NCI-H1105 (cell line): ENCODE results near the gene ATAD3B.
"Not testable (repeated sequence)": the region's sequence is repeated elsewhere in the genome, so short reads cannot be mapped to it uniquely, and the experiment has no call there.

Source experiments
- DNase-seq: peaks from one replicate; lab custom pipeline; 2025; lab: John Stamatoyannopoulos, UW

Gene ATAD3B

GRCh38 chr1:1432951-1433803 is 38.4 kb upstream of the ATAD3B start:
- no peak for DNase-seq

DNA sequence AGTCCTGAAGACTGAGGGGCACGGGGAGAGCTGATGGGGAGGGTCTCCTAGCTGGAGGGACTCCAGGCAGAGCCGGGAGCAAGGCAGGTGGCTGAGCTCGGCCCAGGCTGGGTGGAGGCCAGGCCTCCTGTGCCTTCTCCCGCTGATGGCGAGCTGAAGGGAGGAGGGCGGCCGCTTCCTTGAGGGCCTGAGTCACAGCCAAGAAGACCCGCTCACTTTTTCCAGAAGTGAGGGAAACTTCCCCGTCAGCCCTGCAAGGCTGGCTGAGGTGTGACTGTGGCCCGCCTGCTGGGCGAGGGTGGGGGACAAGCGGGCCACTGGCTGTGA is 37.8 kb upstream of the ATAD3B start:
- no peak for DNase-seq

GRCh38 chr1:1434131-1434823 is 37.3 kb upstream of the ATAD3B start:
- no peak for DNase-seq

DNA sequence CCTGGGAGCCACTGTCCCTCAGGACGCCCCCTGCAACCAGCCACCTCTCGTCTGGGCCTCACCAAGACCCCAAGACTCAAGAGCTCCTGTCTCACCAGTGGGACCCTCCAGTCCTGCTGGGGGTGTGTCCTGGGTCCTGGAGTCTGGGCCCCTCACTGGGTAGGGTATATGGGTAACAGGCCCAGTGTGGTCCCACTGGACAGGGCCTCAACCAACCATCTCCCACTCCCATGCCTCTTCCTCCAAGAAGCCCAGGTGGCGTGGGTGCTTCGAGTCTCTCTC is 36.8 kb upstream of the ATAD3B start:
- DNase-seq: no peak

GRCh38 chr1:1435106-1435903 is 36.3 kb upstream of the ATAD3B start, which contains the start of gene VWA1:
TSS of gene VWA1 (plus strand) at chr1:1435690. CDS start at chr1:1435749, 59 bp downstream.
- peak; percentile 72 for DNase-seq

DNA sequence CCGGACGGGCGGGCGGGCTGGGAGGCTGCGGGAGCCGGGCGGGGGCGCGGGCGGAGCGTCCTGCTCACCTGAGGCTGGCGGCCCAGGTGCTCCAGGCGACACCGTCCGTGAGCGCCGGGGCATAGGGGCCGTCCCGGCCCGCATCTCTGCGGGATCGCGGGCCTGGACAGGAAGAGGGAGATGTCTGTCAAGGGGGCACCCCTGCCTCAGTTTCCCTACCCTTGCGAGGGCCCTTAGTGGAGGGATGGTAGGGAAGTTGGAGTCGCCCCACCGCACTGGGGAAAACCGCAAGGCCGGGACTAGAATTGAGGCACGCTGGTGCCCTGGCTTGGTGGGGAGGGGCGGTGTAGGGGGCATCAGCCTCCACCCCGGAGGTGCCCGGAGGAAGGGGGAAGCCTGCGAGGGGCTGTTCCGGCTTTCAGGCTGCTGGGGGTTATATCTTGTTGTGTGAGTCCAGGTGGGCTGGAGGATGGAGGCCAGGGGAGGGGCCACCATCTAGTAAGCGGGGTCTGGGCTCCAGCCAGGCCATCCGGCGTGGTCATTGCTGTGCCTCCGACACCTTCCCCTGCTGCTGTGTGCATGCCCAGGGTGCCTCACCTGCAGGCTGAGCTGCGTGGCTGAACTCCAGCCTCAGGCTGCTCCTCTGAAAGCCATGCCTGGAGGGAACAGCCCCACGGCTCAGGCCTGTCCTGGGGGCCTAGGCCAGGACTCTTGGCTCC is 35.5 kb upstream of the ATAD3B start:
- no peak for DNase-seq

- no peak for DNase-seq
These were observed 34.9 kb upstream of the ATAD3B start for GRCh38 chr1:1436630-1437032.

DNA sequence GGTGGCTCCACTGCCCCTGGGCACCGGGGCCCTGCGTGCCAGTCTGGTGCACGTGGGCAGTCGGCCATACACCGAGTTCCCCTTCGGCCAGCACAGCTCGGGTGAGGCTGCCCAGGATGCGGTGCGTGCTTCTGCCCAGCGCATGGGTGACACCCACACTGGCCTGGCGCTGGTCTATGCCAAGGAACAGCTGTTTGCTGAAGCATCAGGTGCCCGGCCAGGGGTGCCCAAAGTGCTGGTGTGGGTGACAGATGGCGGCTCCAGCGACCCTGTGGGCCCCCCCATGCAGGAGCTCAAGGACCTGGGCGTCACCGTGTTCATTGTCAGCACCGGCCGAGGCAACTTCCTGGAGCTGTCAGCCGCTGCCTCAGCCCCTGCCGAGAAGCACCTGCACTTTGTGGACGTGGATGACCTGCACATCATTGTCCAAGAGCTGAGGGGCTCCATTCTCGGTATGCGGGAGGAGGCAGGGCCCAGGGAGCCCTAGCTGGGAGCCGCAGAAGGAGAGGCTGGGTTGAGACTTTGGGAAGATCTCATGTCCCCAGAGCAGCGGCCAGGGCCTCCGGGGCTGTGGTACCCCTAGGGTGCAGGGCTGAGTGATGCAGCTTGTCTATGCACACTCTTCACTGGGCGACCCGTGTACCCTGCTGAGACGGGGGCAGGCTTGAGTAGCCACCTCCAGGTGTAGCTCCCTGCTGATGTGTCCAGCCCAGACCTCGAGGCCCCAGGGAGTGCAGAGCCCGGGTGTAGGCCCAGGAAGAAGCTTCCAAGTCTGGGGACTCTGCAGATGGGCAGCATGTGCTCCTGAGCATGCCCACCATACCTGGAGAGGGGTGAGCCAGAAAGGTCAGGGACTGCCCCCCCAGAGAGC is 34.3 kb upstream of the ATAD3B start:
- DNase-seq: no peak

DNA sequence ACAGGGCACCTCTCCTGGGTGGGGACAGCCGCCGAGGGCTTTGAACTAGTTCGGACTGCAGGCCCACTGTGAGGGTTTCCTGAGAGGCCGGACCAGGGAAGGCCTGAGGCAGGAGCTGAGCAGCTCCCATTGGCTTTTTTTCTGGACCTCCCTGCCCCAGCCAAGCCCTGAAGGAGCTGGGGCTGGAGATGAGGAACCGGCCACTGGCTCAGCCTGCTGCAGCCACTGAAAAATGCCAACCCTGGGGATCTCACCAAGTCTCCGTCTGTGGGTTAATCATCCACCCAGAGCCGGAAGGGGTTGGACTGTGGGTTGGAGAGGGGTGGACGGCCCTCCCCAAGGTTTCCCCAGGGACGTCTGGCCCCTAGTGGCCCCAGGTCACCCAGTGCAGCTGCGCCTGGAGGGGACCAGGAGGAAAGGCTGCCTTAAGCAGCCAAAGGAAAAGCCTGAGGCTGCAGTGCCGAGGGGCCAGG is 33.6 kb upstream of the ATAD3B start:
- no peak for DNase-seq

GRCh38 chr1:1438531-1439381 is 32.8 kb upstream of the ATAD3B start:
- no peak for DNase-seq

GRCh38 chr1:1439546-1440261 is 31.9 kb upstream of the ATAD3B start:
- DNase-seq: no peak

DNA sequence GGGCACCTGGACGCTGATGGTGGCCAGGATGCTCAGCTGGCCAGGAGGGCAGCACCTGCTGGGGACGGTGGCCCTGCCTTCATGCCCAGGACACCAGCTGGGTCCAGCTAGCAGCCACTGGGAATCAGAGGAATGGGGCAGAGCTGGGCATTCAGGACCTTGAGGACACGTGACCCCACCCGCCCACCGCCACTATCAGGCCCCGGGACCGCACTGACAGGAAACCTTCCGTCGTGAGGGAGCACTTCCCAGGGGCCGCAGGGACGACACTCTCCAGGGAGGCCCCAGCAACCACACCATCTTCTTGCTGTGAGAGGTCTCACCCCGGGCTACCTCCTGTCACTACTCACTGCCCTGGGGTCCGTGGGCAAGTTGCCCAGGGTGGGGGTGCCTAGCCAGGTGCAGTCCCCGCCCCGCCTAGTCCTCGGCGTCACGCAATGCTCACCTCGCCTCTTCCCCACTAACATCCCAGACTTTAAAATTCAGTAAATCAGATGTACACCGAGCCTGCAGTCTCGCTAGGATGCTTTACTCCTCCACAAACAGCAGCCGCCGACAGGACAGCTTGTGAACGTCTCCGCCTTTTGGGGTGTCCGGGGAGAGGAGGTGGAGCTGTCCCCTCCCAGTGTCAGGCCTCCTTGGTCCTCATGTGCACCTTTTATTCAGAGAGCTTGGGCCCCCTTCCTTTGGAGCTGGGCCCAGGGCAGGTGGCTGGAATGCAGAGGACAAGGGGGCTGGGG is 31.1 kb upstream of the ATAD3B start:
- DNase-seq: no peak

DNA sequence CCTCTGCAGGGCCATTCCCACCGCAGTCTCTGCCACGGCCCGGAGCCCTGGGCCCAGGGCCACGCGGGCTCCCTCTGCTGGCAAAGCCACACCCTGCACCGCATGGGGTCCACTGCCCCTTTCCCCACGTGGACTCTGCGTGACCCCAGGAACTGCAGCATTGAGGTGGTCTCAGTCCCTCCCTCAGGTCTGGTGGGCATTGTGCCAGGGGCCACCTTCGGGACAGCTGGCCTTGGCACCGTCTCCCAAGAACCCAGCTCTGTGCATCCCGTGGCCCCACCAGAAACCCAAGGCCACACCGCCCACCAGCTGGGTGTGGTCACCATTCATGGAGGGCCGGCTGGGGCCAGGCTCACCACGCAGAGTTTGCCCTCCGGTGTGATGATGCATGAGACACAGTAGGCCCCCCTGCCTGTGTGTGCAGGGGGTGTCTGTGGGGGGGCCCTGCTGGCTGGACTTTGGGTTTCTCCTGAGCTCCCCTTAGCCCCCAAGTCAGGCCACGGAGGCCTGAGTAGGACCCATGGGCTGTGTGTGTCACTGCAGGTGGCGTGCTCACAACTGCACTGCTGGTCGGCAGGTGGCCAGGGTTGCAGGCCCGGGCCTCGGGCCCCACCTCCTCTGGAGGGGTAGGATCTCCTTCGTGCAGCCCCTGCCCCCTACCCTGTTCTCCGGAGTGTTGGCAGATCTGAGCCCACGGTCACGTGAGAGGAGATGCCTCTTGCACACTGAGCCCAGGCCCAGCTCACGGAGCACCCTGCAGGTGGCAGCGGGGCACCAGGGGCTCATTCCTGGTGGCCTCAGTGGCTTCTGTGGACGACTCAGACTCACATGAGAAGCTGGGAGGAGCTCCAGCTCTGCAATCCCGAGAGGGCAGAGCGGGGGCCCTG is 30.3 kb upstream of the ATAD3B start:
- DNase-seq: no peak

GRCh38 chr1:1442069-1442770 is 29.3 kb upstream of the ATAD3B start:
- no peak for DNase-seq

- not testable (repeated sequence) for DNase-seq
These were observed 24.9 kb upstream of the ATAD3B start for GRCh38 chr1:1446631-1447030.

DNA sequence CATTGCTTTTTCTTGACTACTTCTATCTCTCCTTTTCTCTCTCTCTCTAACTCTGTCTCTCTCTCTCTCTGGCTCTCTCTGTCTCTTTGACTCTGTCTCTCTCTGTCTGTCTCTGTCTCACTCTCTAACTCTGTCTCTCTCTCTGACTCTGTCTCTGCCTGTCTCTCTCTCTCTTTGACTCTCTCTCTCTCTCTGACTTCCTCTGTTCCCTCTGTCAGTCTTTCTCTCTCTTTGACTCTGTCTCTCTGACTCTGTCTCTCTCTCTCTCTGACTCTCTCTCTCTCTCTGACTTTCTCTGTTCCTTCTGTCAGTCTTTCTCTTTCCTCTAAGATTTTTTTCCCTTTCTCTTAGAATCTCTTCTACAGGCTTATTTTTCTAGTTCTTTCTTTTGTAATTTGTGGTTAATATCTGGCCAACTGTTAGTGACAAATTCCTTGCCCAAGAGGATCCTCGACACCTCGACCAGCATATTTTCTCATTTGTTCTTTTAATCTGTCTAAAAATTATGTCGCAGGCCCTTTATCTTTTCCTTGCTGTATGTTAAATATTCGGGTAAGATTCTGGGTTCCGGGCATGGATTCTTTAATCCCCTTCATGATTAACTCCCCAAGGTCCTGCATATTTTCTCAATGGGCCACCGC is 22.3 kb upstream of the ATAD3B start, which contains the start of gene ATAD3C:
Gene ATAD3C, plus strand, starts transcription at position 591 of the 641 bp plus-strand sequence. CDS start 995 bp downstream, outside the sequence.
- no peak for DNase-seq
